HG03175 (cell line): ENCODE results near the gene DNAH11.
"Not testable (repeated sequence)": the region's sequence is repeated elsewhere in the genome, so short reads cannot be mapped to it uniquely, and the experiment has no call there.

Source experiments
- ATAC-seq: cut with Tn5 transposase; IDR thresholded peaks from one replicate; pipeline ENCODE4 v1.9.1; 2021; ENCODE audit warnings: mild to moderate bottlenecking, moderate library complexity; ENCODE audit not compliant: unreplicated experiment

The DNAH11 gene

GRCh38 chr7:21918216-21918615, 375.4 kb downstream of the DNAH11 start:
- no peak for ATAC-seq

GRCh38 chr7:21920936-21921335, 378.1 kb downstream of the DNAH11 start:
- ATAC-seq: no peak

- ATAC-seq: no peak
These were observed 379.8 kb downstream of the DNAH11 start for GRCh38 chr7:21922605-21923004.

GRCh38 chr7:21923658-21924057, 380.8 kb downstream of the DNAH11 start:
- ATAC-seq: no peak

GRCh38 chr7:21926448-21926847, 383.6 kb downstream of the DNAH11 start:
- ATAC-seq: no peak

- ATAC-seq: no peak
These were observed 384.9 kb downstream of the DNAH11 start for GRCh38 chr7:21927693-21928092.

- not testable (repeated sequence) for ATAC-seq
These were observed 390.5 kb downstream of the DNAH11 start for GRCh38 chr7:21933293-21933692.

GRCh38 chr7:21934808-21935207, 392.0 kb downstream of the DNAH11 start:
- ATAC-seq: no peak

GRCh38 chr7:21938463-21938862, 395.6 kb downstream of the DNAH11 start:
- no peak for ATAC-seq

GRCh38 chr7:21939136-21939857, 396.5 kb downstream of the DNAH11 start:
- peak; percentile 75 for ATAC-seq

- ATAC-seq: no peak
These were observed 397.1 kb downstream of the DNAH11 start for GRCh38 chr7:21939858-21940372.

GRCh38 chr7:21941611-21942141, 398.8 kb downstream of the DNAH11 start:
- no peak for ATAC-seq

GRCh38 chr7:21942955-21943354, 400.1 kb downstream of the DNAH11 start:
- no peak for ATAC-seq

GRCh38 chr7:21943436-21943835, 400.6 kb downstream of the DNAH11 start:
- ATAC-seq: no peak

- ATAC-seq: no peak
These were observed 402.0 kb downstream of the DNAH11 start for GRCh38 chr7:21944616-21945453.

- peak; percentile 85 for ATAC-seq
These were observed 402.8 kb downstream of the DNAH11 start, which contains the start of gene CDCA7L for GRCh38 chr7:21945454-21946221. CDCA7L (minus strand) TSS chr7:21945899; CDS start chr7:21945804, 95 bp downstream.

GRCh38 chr7:21946222-21946709, 403.4 kb downstream of the DNAH11 start:
- no peak for ATAC-seq

- no peak for ATAC-seq
These were observed 404.2 kb downstream of the DNAH11 start for GRCh38 chr7:21947056-21947455.

- ATAC-seq: no peak
These were observed 405.1 kb downstream of the DNAH11 start for GRCh38 chr7:21947946-21948345.

- no peak for ATAC-seq
These were observed 405.5 kb downstream of the DNAH11 start for GRCh38 chr7:21948364-21948763.
